ENCODE results near the gene AATK.

DNA sequence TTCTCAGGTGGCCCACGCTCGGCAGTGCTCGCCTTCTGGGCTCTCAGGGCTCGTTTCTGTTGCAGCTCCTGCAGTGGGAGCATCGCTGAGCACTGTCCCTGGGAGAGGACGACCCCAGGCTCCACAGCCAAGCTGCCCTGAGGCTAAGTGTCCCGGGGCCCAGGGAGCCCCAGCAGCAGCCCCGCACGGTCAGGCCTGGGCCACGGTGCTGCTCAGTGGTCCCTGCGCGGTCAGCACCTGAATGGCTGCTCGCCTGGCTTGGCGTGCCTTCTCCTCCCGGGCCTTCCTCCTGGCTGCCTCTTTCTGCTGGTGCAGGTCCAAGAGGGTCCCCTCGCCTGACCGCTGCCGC, 33.4 kb upstream of the AATK start:
- no peak for TF ChIP-seq POLR2AphosphoS5 (IDR thresholded peaks at IDR 0.05; ENCODE audit: low read depth)
- TF ChIP-seq, protein P1, sequence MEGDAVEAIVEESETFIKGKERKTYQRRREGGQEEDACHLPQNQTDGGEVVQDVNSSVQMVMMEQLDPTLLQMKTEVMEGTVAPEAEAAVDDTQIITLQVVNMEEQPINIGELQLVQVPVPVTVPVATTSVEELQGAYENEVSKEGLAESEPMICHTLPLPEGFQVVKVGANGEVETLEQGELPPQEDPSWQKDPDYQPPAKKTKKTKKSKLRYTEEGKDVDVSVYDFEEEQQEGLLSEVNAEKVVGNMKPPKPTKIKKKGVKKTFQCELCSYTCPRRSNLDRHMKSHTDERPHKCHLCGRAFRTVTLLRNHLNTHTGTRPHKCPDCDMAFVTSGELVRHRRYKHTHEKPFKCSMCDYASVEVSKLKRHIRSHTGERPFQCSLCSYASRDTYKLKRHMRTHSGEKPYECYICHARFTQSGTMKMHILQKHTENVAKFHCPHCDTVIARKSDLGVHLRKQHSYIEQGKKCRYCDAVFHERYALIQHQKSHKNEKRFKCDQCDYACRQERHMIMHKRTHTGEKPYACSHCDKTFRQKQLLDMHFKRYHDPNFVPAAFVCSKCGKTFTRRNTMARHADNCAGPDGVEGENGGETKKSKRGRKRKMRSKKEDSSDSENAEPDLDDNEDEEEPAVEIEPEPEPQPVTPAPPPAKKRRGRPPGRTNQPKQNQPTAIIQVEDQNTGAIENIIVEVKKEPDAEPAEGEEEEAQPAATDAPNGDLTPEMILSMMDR (IDR thresholded peaks at IDR 0.05; ENCODE audit: insufficient read depth, low read length) = no peak
- TF ChIP-seq, protein P2, sequence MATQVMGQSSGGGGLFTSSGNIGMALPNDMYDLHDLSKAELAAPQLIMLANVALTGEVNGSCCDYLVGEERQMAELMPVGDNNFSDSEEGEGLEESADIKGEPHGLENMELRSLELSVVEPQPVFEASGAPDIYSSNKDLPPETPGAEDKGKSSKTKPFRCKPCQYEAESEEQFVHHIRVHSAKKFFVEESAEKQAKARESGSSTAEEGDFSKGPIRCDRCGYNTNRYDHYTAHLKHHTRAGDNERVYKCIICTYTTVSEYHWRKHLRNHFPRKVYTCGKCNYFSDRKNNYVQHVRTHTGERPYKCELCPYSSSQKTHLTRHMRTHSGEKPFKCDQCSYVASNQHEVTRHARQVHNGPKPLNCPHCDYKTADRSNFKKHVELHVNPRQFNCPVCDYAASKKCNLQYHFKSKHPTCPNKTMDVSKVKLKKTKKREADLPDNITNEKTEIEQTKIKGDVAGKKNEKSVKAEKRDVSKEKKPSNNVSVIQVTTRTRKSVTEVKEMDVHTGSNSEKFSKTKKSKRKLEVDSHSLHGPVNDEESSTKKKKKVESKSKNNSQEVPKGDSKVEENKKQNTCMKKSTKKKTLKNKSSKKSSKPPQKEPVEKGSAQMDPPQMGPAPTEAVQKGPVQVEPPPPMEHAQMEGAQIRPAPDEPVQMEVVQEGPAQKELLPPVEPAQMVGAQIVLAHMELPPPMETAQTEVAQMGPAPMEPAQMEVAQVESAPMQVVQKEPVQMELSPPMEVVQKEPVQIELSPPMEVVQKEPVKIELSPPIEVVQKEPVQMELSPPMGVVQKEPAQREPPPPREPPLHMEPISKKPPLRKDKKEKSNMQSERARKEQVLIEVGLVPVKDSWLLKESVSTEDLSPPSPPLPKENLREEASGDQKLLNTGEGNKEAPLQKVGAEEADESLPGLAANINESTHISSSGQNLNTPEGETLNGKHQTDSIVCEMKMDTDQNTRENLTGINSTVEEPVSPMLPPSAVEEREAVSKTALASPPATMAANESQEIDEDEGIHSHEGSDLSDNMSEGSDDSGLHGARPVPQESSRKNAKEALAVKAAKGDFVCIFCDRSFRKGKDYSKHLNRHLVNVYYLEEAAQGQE (IDR thresholded peaks at IDR 0.05; ENCODE audit: insufficient replicate concordance, low read depth) = no peak
- no peak for TF ChIP-seq SPI1 (IDR thresholded peaks at IDR 0.05; ENCODE audit: borderline replicate concordance, low read depth)
- TF ChIP-seq GABPA (IDR thresholded peaks at IDR 0.05; ENCODE audit: low read depth) = no peak
